Measurements from ENCODE around the gene OR52H1.

The OR52H1 gene

DNA sequence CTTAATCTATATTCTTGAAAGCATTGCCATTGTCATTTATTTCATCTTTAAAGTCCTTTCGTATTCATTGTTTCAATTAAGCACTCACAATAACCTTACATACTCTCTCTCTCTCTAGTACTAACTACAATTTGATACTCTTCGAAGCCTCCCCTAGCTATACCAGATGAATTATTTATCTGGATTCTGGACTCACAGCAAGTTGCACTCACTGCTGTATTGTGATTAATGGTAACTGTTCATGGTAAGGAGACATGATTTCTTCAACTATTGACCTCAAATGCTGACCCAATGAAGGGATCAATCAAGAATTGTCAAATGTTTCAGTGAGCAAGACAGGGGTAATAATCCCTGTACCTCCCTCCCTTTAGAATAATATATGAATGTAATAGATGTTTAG, 26.3 kb upstream of the OR52H1 start:
- Histone ChIP-seq H3K27me3 (ENCODE audit: insufficient read depth, low read length, poor library complexity, severe bottlenecking) (no peaks in the 10 kb centered on the region), H3K79me2 (ENCODE audit: insufficient read depth, low read length) (no peaks in the 10 kb centered on the region), H3K4me1 (ENCODE audit: insufficient read depth, low read length, poor library complexity, severe bottlenecking) (no peaks in the 10 kb centered on the region), H3K4me3 (ENCODE audit: low read length, poor library complexity, severe bottlenecking) (no peak overlapping the region), H4K20me1 (ENCODE audit: insufficient read depth, low read length, poor library complexity, severe bottlenecking) (no peaks in the 10 kb centered on the region), H3K4me2 (ENCODE audit: low read depth, low read length, poor library complexity, severe bottlenecking) (no peak overlapping the region), H3K36me3 (ENCODE audit: insufficient read depth, low read length) (no peaks in the 10 kb centered on the region), H2AFZ (ENCODE audit: low read length) (no peak overlapping the region), H3K9ac (ENCODE audit: low read depth, low read length, poor library complexity, severe bottlenecking) (no peak overlapping the region), H3K9me2 (replicated peaks; ENCODE audit: low read depth, low read length) (no peaks in the 10 kb centered on the region), H3F3A (ENCODE audit: low read depth) (no peaks in the 10 kb centered on the region), H3K9me3 (ENCODE audit: insufficient read depth, low read depth, low read length) (no peaks in the 10 kb centered on the region)
- TF ChIP-seq, protein P1, sequence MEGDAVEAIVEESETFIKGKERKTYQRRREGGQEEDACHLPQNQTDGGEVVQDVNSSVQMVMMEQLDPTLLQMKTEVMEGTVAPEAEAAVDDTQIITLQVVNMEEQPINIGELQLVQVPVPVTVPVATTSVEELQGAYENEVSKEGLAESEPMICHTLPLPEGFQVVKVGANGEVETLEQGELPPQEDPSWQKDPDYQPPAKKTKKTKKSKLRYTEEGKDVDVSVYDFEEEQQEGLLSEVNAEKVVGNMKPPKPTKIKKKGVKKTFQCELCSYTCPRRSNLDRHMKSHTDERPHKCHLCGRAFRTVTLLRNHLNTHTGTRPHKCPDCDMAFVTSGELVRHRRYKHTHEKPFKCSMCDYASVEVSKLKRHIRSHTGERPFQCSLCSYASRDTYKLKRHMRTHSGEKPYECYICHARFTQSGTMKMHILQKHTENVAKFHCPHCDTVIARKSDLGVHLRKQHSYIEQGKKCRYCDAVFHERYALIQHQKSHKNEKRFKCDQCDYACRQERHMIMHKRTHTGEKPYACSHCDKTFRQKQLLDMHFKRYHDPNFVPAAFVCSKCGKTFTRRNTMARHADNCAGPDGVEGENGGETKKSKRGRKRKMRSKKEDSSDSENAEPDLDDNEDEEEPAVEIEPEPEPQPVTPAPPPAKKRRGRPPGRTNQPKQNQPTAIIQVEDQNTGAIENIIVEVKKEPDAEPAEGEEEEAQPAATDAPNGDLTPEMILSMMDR (conservative IDR thresholded peaks at IDR 0.05; ENCODE audit: low read length), result no peak
- TF ChIP-seq EZH2phosphoT487 (IDR thresholded peaks at IDR 0.05; ENCODE audit: borderline replicate concordance), result no peak

DNA sequence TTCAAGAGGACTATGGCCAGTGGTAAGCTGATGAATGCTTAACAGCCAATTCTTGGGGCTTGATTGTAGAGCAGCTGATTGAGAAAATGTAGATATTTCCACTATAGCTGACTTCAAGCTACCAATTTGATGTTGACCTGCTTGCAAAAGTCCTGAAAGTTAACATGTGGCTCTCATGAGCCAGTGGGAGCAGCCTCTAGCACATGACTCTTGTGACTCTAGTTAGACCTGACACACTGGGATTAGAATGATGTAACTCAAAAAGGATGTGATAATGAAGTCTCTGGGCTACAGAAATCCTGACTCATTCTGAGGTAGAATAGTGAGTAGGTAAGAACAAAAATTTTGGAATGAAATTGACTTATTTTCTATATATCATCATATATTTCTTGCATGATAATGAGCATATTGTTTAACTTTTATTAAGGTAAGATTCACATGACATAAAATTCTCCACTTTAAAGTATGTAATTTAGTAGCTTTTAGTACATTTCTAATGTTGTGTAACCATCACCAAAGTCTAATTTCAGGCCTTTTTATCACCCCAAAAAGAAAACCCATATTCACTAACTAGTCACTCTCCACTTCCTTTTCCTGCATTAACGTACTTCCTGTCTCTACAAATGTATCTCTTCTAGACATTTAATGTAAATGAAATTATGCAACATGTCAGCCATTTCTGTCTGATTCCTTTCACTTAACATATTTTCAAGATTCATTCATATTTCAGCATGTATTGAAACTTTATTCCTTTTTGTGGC, 16.1 kb upstream of the OR52H1 start:
- H3K4me1 ChIP-seq (ENCODE audit: insufficient read depth, low read length, poor library complexity, severe bottlenecking), result peaks cover 3% of the 10 kb centered on the region
- no peaks in the 10 kb centered on the region for H3K36me3 ChIP-seq (ENCODE audit: insufficient read depth, low read length)
- H3K4me3 ChIP-seq (ENCODE audit: low read length, poor library complexity, severe bottlenecking), result no peak overlapping the region
- no peaks in the 10 kb centered on the region for H3K79me2 ChIP-seq (ENCODE audit: insufficient read depth, low read length)
- no peaks in the 10 kb centered on the region for H3F3A ChIP-seq (ENCODE audit: low read depth)
- peaks cover 42% of the 10 kb centered on the region for H3K27me3 ChIP-seq (ENCODE audit: insufficient read depth, low read length, poor library complexity, severe bottlenecking)
- no peaks in the 10 kb centered on the region for H3K9me2 ChIP-seq (replicated peaks; ENCODE audit: low read depth, low read length)
- H4K20me1 ChIP-seq (ENCODE audit: insufficient read depth, low read length, poor library complexity, severe bottlenecking), result no peaks in the 10 kb centered on the region
- peak overlapping the region; percentile 12 for H3K4me2 ChIP-seq (ENCODE audit: low read depth, low read length, poor library complexity, severe bottlenecking)
- no peak overlapping the region for H3K9ac ChIP-seq (ENCODE audit: low read depth, low read length, poor library complexity, severe bottlenecking)
- no peak for TF ChIP-seq EZH2phosphoT487 (IDR thresholded peaks at IDR 0.05; ENCODE audit: borderline replicate concordance)
- TF ChIP-seq, protein P1 (conservative IDR thresholded peaks at IDR 0.05; ENCODE audit: low read length), result no peak
- H2AFZ ChIP-seq (ENCODE audit: low read length), result no peak overlapping the region
- no peaks in the 10 kb centered on the region for H3K9me3 ChIP-seq (ENCODE audit: insufficient read depth, low read depth, low read length)

DNA sequence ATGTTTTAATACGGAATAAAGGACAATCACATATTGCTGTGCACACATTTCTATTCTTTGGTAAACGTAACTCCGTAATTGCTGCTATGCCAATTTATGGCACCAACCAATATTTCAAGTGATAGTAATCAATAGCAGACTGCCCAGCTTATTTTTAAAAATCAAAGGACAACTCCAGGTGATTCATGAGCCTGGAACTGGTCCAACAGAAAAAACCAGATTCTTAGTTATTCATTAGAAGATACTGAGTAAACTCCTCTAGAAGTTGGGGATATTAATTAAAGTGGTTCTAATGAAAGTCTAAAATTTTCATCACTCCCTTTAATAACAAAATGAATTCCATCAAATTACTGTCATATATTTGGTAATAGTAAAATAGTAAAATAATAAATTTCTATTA, 9.4 kb upstream of the OR52H1 start:
- Histone ChIP-seq H3K4me3 (ENCODE audit: low read length, poor library complexity, severe bottlenecking) (no peak overlapping the region), H3K9me3 (ENCODE audit: insufficient read depth, low read depth, low read length) (no peaks in the 10 kb centered on the region), H3K27me3 (ENCODE audit: insufficient read depth, low read length, poor library complexity, severe bottlenecking) (peaks cover 18% of the 10 kb centered on the region), H3K4me1 (ENCODE audit: insufficient read depth, low read length, poor library complexity, severe bottlenecking) (no peaks in the 10 kb centered on the region), H3K9ac (ENCODE audit: low read depth, low read length, poor library complexity, severe bottlenecking) (no peak overlapping the region), H2AFZ (ENCODE audit: low read length) (no peak overlapping the region), H3K9me2 (replicated peaks; ENCODE audit: low read depth, low read length) (no peaks in the 10 kb centered on the region), H3F3A (ENCODE audit: low read depth) (no peaks in the 10 kb centered on the region), H3K4me2 (ENCODE audit: low read depth, low read length, poor library complexity, severe bottlenecking) (no peak overlapping the region), H4K20me1 (ENCODE audit: insufficient read depth, low read length, poor library complexity, severe bottlenecking) (no peaks in the 10 kb centered on the region), H3K36me3 (ENCODE audit: insufficient read depth, low read length) (no peaks in the 10 kb centered on the region), H3K79me2 (ENCODE audit: insufficient read depth, low read length) (no peaks in the 10 kb centered on the region)
- TF ChIP-seq, protein P1 (conservative IDR thresholded peaks at IDR 0.05; ENCODE audit: low read length), result no peak
- no peak for TF ChIP-seq EZH2phosphoT487 (IDR thresholded peaks at IDR 0.05; ENCODE audit: borderline replicate concordance)

Measured in Loucy (cell line).